HepG2 (cell line): ENCODE measurements around the gene INSRR. TPM values are rescaled to one million over a fixed set of nuclear protein-coding genes. Genes with fewer than 3 reads are reported as not detected.

ENCODE experiments used
- ATAC-seq: fragments of 200-7000 bp; cut with Tn5 transposase; 3 replicates; pipeline ENCODE4 v1.9.1; 2020; ENCODE audit warnings: mild to moderate bottlenecking, moderate library complexity
- BruUV-seq: library from RNA; stranded (reverse); fragments of 400-500 nt; replicated peaks from 2 replicates; lab custom pipeline; 2021; lab: Mats Ljungman, UMichigan
- CTCF ChIA-PET: fragments of 300-600 bp; formaldehyde crosslinking; extraction: SDS; loops from one replicate; lab custom pipeline; 2021; ENCODE audit warnings: low total read pairs, inconsistent platforms, low intra/inter-chr PET ratio; lab: Yijun Ruan, JAX
- POLR2A ChIA-PET: fragments of 350-600 bp; sonication (Branson Sonifier 250); formaldehyde crosslinking; loops from one replicate; lab custom pipeline; 2020; ENCODE audit warnings: antibody characterized with exemption, inconsistent platforms; lab: Yijun Ruan, JAX
- DNase-seq: peaks from one replicate; pipeline ENCODE4 v3.0.0-alpha.2; 2015; ENCODE audit warnings: low spot score
- FAIRE-seq: peaks from 3 replicates; lab custom pipeline; 2011; peaks lifted over from hg19 to GRCh38; lab: Jason Lieb, UNC
- H2AFZ ChIP-seq: one replicate; pipeline ENCODE4 v1.6.1; 2011; ENCODE audit warnings: low read length, inconsistent platforms
- H3K27ac ChIP-seq: fragments of 300-600 bp; 3 replicates; pipeline ENCODE4 v1.8.0; 2011; ENCODE audit warnings: mixed run types, mild to moderate bottlenecking, mixed read lengths, low read length, inconsistent platforms; ENCODE audit not compliant: insufficient read depth; ENCODE audit errors: extremely low read length
- H3K27me3 ChIP-seq, 2 experiments: fragments of 200-600 bp in 1 of 2; 2 replicates in 1 of 2; 3 replicates in 1 of 2; pipeline versions ENCODE4 v1.6.0 to v1.8.0; 2011; ENCODE audit warnings: low read length in 2 of 2, mild to moderate bottlenecking in 2 of 2, moderate library complexity in 2 of 2, inconsistent platforms in 1 of 2; ENCODE audit not compliant: insufficient read depth in 2 of 2, control insufficient read depth in 1 of 2
- H3K36me3 ChIP-seq, 2 experiments: fragments of 200-600 bp in 1 of 2; replicated peaks in 1 of 2; 2 replicates in 1 of 2; 3 replicates in 1 of 2; pipeline versions ENCODE4 v1.5.1 to v1.8.0; 2011; ENCODE audit warnings: low read length in 2 of 2, inconsistent platforms in 1 of 2; ENCODE audit not compliant: insufficient read depth in 2 of 2, control insufficient read depth in 1 of 2
- H3K4me1 ChIP-seq: 2 replicates; pipeline ENCODE4 v1.5.1; 2012; ENCODE audit warnings: low read length, inconsistent platforms; ENCODE audit not compliant: insufficient read depth
- H3K4me2 ChIP-seq: 2 replicates; pipeline ENCODE4 v1.6.0; 2011; ENCODE audit warnings: low read depth, low read length, inconsistent platforms
- H3K4me3 ChIP-seq, 3 experiments: fragments of 200-600 bp in 1 of 3; sonication (generic), shearing (Covaris generic) in 1 of 3; replicated peaks in 1 of 3; 2 replicates each; pipeline ENCODE4 v1.5.1; 2011 to 2016; ENCODE audit warnings: low read length in 3 of 3, inconsistent platforms in 2 of 3, low read depth in 2 of 3, mild to moderate bottlenecking in 2 of 3, control low read depth in 1 of 3, mixed read lengths in 1 of 3; ENCODE audit not compliant: insufficient read depth in 1 of 3
- H3K79me2 ChIP-seq: one replicate; pipeline ENCODE4 v1.6.1; 2011; ENCODE audit warnings: low read length, inconsistent platforms; ENCODE audit not compliant: insufficient read depth
- H3K9ac ChIP-seq: 2 replicates; pipeline ENCODE4 v1.6.0; 2011; ENCODE audit warnings: mild to moderate bottlenecking, low read depth, low read length, inconsistent platforms; ENCODE audit not compliant: insufficient read depth
- H3K9me3 ChIP-seq: 2 replicates; pipeline ENCODE4 v1.5.1; 2012; ENCODE audit warnings: mild to moderate bottlenecking, low read length
- H4K20me1 ChIP-seq: 2 replicates; pipeline ENCODE4 v1.6.0; 2011; ENCODE audit warnings: inconsistent platforms, mild to moderate bottlenecking, low read length, moderate library complexity; ENCODE audit not compliant: insufficient read depth
- GZF1 ChIP-seq: sonication (generic); formaldehyde crosslinking; IDR thresholded peaks from 2 replicates; pipeline ENCODE4 v1.5.1; 2020; ENCODE audit warnings: mild to moderate bottlenecking, missing genetic modification reagents
- KDM4B ChIP-seq: sonication (generic); formaldehyde crosslinking; IDR thresholded peaks from 2 replicates; pipeline ENCODE4 v1.4.0; 2020; ENCODE audit warnings: missing genetic modification reagents
- SKI ChIP-seq: fragments of 450-650 bp; IDR thresholded peaks from one replicate; pipeline ENCODE4 v1.6.1; 2018; ENCODE audit warnings: mild to moderate bottlenecking; ENCODE audit not compliant: partially characterized antibody
- SMARCC2 ChIP-seq: fragments of 450-650 bp; IDR thresholded peaks from 2 replicates; pipeline ENCODE4 v1.6.1; 2017; ENCODE audit warnings: antibody characterized with exemption, mild to moderate bottlenecking
- ZNF138 ChIP-seq: sonication (generic); formaldehyde crosslinking; IDR thresholded peaks from 2 replicates; pipeline ENCODE4 v1.5.0; 2020; ENCODE audit warnings: mild to moderate bottlenecking, low read depth, missing genetic modification reagents
- WGBS: methylation state at CpG from one replicate; pipeline ENCODE4 v1.1.6; 2017; ENCODE audit warnings: low lambda C conversion rate; 5-methylcytosine and 5-hydroxymethylcytosine counted together
- in situ Hi-C: cut with HindIII; loops from 2 replicates; pipeline ENCODE4 v1.10.0; 2017; ENCODE audit warnings: low pct_unique_long_range_greater_than_20kb; ENCODE audit not compliant: extremely low pct_ligation_motif_present
- intact Hi-C: fragments of 100-400 bp; cut with micrococcal nuclease; formaldehyde crosslinking; loops from one replicate; pipeline ENCODE4 v1.10.0; 2022; ENCODE audit not compliant: unreplicated experiment
- polyA plus RNA-seq, 8 experiments: library from polyadenylated mRNA; depleted of rRNA in 3 of 8; stranded (reverse) in 7 of 8; unstranded in 1 of 8; fragments of >200 nt; fragmentation: Illumina TruSeq in 4 of 8; extraction: Trizol in 4 of 8; gene quantifications; 2 replicates each; pipeline versions ENCODE4 v1.2.1 to v1.2.3, GENCODE V29; 2011 to 2016; ENCODE audit warnings: low read depth in 4 of 8, missing spikeins in 1 of 8, mixed read lengths in 1 of 8; ENCODE audit not compliant: insufficient read depth in 1 of 8
- total RNA-seq, 5 experiments: library from RNA; depleted of rRNA; stranded (reverse); fragments of >200 nt; fragmentation: Illumina TruSeq; extraction: Trizol; gene quantifications; 2 replicates each; pipeline ENCODE4 v1.2.3, GENCODE V29; 2016; ENCODE audit warnings: low read depth in 1 of 5
- TF ChIP-seq, protein P1 (sequence below): sonication (generic); formaldehyde crosslinking; IDR thresholded peaks from 2 replicates; pipeline ENCODE4 v1.5.1; 2020; ENCODE audit warnings: mild to moderate bottlenecking, missing genetic modification reagents, moderate library complexity

The INSRR gene
- total and polyA plus RNA-seq, 2 of the 13 experiments (the other 11 are each of a cell fraction or from before 2014, with no cell fraction given), result not detected

DNA sequence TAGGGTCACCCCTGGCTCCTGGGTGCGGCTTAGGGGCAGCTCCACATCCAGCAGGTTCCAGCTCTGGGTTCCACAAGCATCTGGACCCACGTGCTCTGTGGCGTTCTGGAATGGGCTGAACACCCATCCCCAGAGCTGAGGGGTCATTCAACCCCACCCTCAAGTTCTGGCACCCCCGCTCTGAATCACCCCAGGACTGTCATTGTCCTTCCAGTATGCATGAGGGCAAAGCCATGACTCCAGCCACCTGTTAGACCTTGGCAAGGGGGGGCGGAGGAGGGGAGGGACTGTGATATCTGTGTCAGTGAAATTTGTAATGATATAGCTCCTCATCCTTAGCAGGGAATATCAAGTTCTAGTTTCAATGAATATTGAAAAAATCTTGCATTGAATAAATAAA is 12.3 kb downstream of the INSRR start:
- no peaks in the 10 kb centered on the region for H3K9me3 ChIP-seq
- BruUV-seq, result no TSS peak
- POLR2A ChIA-PET, result no interaction called here
- H3K36me3 ChIP-seq, result no peaks in the 10 kb centered on the region
- no peak for ATAC-seq
- TF ChIP-seq, protein P1, sequence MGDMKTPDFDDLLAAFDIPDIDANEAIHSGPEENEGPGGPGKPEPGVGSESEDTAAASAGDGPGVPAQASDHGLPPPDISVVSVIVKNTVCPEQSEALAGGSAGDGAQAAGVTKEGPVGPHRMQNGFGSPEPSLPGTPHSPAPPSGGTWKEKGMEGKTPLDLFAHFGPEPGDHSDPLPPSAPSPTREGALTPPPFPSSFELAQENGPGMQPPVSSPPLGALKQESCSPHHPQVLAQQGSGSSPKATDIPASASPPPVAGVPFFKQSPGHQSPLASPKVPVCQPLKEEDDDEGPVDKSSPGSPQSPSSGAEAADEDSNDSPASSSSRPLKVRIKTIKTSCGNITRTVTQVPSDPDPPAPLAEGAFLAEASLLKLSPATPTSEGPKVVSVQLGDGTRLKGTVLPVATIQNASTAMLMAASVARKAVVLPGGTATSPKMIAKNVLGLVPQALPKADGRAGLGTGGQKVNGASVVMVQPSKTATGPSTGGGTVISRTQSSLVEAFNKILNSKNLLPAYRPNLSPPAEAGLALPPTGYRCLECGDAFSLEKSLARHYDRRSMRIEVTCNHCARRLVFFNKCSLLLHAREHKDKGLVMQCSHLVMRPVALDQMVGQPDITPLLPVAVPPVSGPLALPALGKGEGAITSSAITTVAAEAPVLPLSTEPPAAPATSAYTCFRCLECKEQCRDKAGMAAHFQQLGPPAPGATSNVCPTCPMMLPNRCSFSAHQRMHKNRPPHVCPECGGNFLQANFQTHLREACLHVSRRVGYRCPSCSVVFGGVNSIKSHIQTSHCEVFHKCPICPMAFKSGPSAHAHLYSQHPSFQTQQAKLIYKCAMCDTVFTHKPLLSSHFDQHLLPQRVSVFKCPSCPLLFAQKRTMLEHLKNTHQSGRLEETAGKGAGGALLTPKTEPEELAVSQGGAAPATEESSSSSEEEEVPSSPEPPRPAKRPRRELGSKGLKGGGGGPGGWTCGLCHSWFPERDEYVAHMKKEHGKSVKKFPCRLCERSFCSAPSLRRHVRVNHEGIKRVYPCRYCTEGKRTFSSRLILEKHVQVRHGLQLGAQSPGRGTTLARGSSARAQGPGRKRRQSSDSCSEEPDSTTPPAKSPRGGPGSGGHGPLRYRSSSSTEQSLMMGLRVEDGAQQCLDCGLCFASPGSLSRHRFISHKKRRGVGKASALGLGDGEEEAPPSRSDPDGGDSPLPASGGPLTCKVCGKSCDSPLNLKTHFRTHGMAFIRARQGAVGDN, result no peak
- TF ChIP-seq ZNF138 (no peak), SKI (no peak), KDM4B (CRISPR knock-in tag) (no peak), GZF1 (no peak), SMARCC2 (no peak)
- H4K20me1 ChIP-seq, result no peaks in the 10 kb centered on the region
- H3K27me3 ChIP-seq, result peaks cover 4 to 46% of the 10 kb centered on the region in 2 experiments; a peak in 2 of 5 replicates
- in situ Hi-C loops, result no loop called here
- FAIRE-seq, result no peak
- H3K4me3 ChIP-seq, result no peak overlapping the region
- CTCF ChIA-PET, result no interaction called here
- no peak overlapping the region for H3K4me2 ChIP-seq
- intact Hi-C loops, result no loop called here
- WGBS, result 0% methylated on average over 4 of the region's 5 CpGs
- no peak overlapping the region for H3K27ac ChIP-seq
- H3K4me1 ChIP-seq, result no peaks in the 10 kb centered on the region
- no peak overlapping the region for H3K9ac ChIP-seq
- no peak for DNase-seq
- H3K79me2 ChIP-seq, result no peaks in the 10 kb centered on the region
- no peak overlapping the region for H2AFZ ChIP-seq
